ENCODE data around the gene GPR39. TPM values are rescaled to one million over a fixed set of nuclear protein-coding genes. Genes with fewer than 3 reads are reported as not detected.

The GPR39 gene
- total RNA-seq, 1 donor from 2014 or later: 1.3 TPM

- DNase-seq (ENCODE audit: low spot score): no peak
Observed at GRCh38 chr2:132412021-132412420, 4.6 kb upstream of the GPR39 start.

GRCh38 chr2:132414081-132414480 lies 2.5 kb upstream of the GPR39 start:
- DNase-seq (ENCODE audit: low spot score): no peak

GRCh38 chr2:132415256-132415914 lies 1.2 kb upstream of the GPR39 start:
- DNase-seq (ENCODE audit: low spot score): no peak

GRCh38 chr2:132415915-132416722 lies 486 bp upstream of the GPR39 start:
- DNase-seq (ENCODE audit: low spot score): peak; percentile 90

GRCh38 chr2:132417430-132418035 lies 928 bp downstream of the GPR39 start:
- no peak for DNase-seq (ENCODE audit: low spot score)

- no peak for DNase-seq (ENCODE audit: low spot score)
Observed at GRCh38 chr2:132419235-132419634, 2.6 kb downstream of the GPR39 start.

GRCh38 chr2:132419941-132420340 lies 3.3 kb downstream of the GPR39 start:
- no peak for DNase-seq (ENCODE audit: low spot score)

GRCh38 chr2:132420816-132421805 lies 4.5 kb downstream of the GPR39 start:
- no peak for DNase-seq (ENCODE audit: low spot score)

- DNase-seq (ENCODE audit: low spot score): no peak
Observed at GRCh38 chr2:132422736-132423135, 6.1 kb downstream of the GPR39 start.

- no peak for DNase-seq (ENCODE audit: low spot score)
Observed at GRCh38 chr2:132424526-132425121, 8.0 kb downstream of the GPR39 start.

- no peak for DNase-seq (ENCODE audit: low spot score)
Observed at GRCh38 chr2:132426033-132426432, 9.4 kb downstream of the GPR39 start.

- DNase-seq (ENCODE audit: low spot score): no peak
Observed at GRCh38 chr2:132426656-132427055, 10.1 kb downstream of the GPR39 start.

- no peak for DNase-seq (ENCODE audit: low spot score)
Observed at GRCh38 chr2:132429351-132429750, 12.7 kb downstream of the GPR39 start.

GRCh38 chr2:132429941-132430573 lies 13.5 kb downstream of the GPR39 start:
- DNase-seq (ENCODE audit: low spot score): no peak

- DNase-seq (ENCODE audit: low spot score): no peak
Observed at GRCh38 chr2:132430895-132431294, 14.3 kb downstream of the GPR39 start.

GRCh38 chr2:132437852-132438669 lies 21.5 kb downstream of the GPR39 start:
- no peak for DNase-seq (ENCODE audit: low spot score)

GRCh38 chr2:132438691-132439090 lies 22.1 kb downstream of the GPR39 start:
- DNase-seq (ENCODE audit: low spot score): no peak

- DNase-seq (ENCODE audit: low spot score): no peak
Observed at GRCh38 chr2:132439703-132440398, 23.2 kb downstream of the GPR39 start.

GRCh38 chr2:132441051-132441450 lies 24.4 kb downstream of the GPR39 start:
- no peak for DNase-seq (ENCODE audit: low spot score)

All from mesenteric fat pad (tissue), 1 donor.